Vagina (tissue), 2 donors: Measurements from ENCODE around the gene MYL5. TPM values are rescaled to one million over a fixed set of nuclear protein-coding genes. Genes with fewer than 3 reads are reported as not detected.

ENCODE experiments used
- DNase-seq, 2 donors: peaks; one replicate each; pipeline ENCODE4 v3.0.0-alpha.2; 2017; ENCODE audit errors: extremely low spot score in 2 of 2
- H3K27ac ChIP-seq: fragments of 200-600 bp; sonication (generic); one replicate; pipeline ENCODE4 v1.5.1; 2019
- H3K27me3 ChIP-seq: fragments of 200-600 bp; sonication (generic); one replicate; pipeline ENCODE4 v1.5.1; 2019
- H3K36me3 ChIP-seq, 2 donors: fragments of 200-600 bp; sonication (generic); one replicate each; pipeline ENCODE4 v1.5.1; 2017 to 2019
- H3K4me1 ChIP-seq: fragments of 200-600 bp; sonication (generic); one replicate; pipeline ENCODE4 v1.5.1; 2019
- H3K4me3 ChIP-seq, 2 donors: fragments of 200-600 bp; sonication (generic); 1 replicate in 1 of 2; 2 replicates in 1 of 2; pipeline ENCODE4 v1.5.1; 2016 to 2019
- H3K9me3 ChIP-seq: fragments of 200-600 bp; sonication (generic); one replicate; pipeline ENCODE4 v1.5.1; 2019
- CTCF ChIP-seq, 3 experiments: fragments of 450-650 bp in 2 of 3; fragments of 200-600 bp in 1 of 3; sonication (generic) in 1 of 3; IDR thresholded peaks; one replicate each; pipeline ENCODE4 v1.5.1; 2017 to 2019; ENCODE audit warnings: antibody characterized with exemption in 3 of 3, mild to moderate bottlenecking in 2 of 3, moderate library complexity in 2 of 3
- POLR2A ChIP-seq, 2 donors: fragments of 450-650 bp; IDR thresholded peaks; one replicate each; pipeline ENCODE4 v1.6.1; 2017; ENCODE audit warnings: antibody characterized with exemption in 2 of 2, mild to moderate bottlenecking in 2 of 2, moderate library complexity in 2 of 2
- POLR2AphosphoS5 ChIP-seq, 2 donors: sonication (generic); formaldehyde crosslinking; IDR thresholded peaks; one replicate each; pipeline ENCODE4 v1.9.0; 2017; ENCODE audit warnings: antibody characterized with exemption in 2 of 2, mild to moderate bottlenecking in 2 of 2, low read depth in 1 of 2; ENCODE audit not compliant: insufficient read depth in 1 of 2
- intact Hi-C: fragments of 100-400 bp; cut with DNase I; formaldehyde crosslinking; loops from one replicate; pipeline ENCODE4 v1.15.1; 2023
- total RNA-seq: library from RNA; depleted of rRNA; stranded (reverse); fragments of >200 nt; gene quantifications from one replicate; pipeline ENCODE4 v1.2.3, GENCODE V29; 2016

The MYL5 gene
- total RNA-seq, 1 donor from 2014 or later, result 3.4 TPM

- intact Hi-C loops, result no loop called here
- Histone ChIP-seq H3K4me3 (no peak overlapping the region), H3K36me3 (peaks cover 0 to 6% of the 10 kb centered on the region in 2 donors), H3K9me3 (no peaks in the 10 kb centered on the region), H3K27ac (peak overlapping the region; percentile 60), H3K27me3 (no peaks in the 10 kb centered on the region), H3K4me1 (peaks cover 37% of the 10 kb centered on the region)
- TF ChIP-seq CTCF (IDR thresholded peaks at IDR 0.05), result no peak
- no peak for TF ChIP-seq POLR2A (IDR thresholded peaks at IDR 0.05)
- TF ChIP-seq POLR2AphosphoS5 (IDR thresholded peaks at IDR 0.05; ENCODE audit: insufficient read depth in 1 of 2, low read depth in 1 of 2), result no peak
- DNase-seq, result no peak
Measured at GRCh38 chr4:720111-720860, 45.9 kb downstream of the MYL5 start.

GRCh38 chr4:721261-722168 lies 47.2 kb downstream of the MYL5 start:
- H3K36me3 ChIP-seq, result peaks cover 0 to 6% of the 10 kb centered on the region in 2 donors
- intact Hi-C loops, result no loop called here
- no peak overlapping the region for H3K4me3 ChIP-seq
- DNase-seq, result no peak
- H3K4me1 ChIP-seq, result peaks cover 50% of the 10 kb centered on the region
- no peaks in the 10 kb centered on the region for H3K27me3 ChIP-seq
- TF ChIP-seq POLR2A (IDR thresholded peaks at IDR 0.05), result no peak
- no peak for TF ChIP-seq CTCF (IDR thresholded peaks at IDR 0.05)
- no peak for TF ChIP-seq POLR2AphosphoS5 (IDR thresholded peaks at IDR 0.05; ENCODE audit: insufficient read depth in 1 of 2, low read depth in 1 of 2)
- H3K9me3 ChIP-seq, result no peaks in the 10 kb centered on the region
- H3K27ac ChIP-seq, result peak overlapping the region; percentile 60

GRCh38 chr4:722169-722725 lies 47.9 kb downstream of the MYL5 start:
- H3K27me3 ChIP-seq, result no peaks in the 10 kb centered on the region
- DNase-seq, result no peak
- no peak overlapping the region for H3K27ac ChIP-seq
- H3K4me3 ChIP-seq, result no peak overlapping the region
- intact Hi-C loops, result no loop called here
- H3K9me3 ChIP-seq, result no peaks in the 10 kb centered on the region
- H3K36me3 ChIP-seq, result peaks cover 0 to 6% of the 10 kb centered on the region in 2 donors
- TF ChIP-seq POLR2A (IDR thresholded peaks at IDR 0.05) (no peak), POLR2AphosphoS5 (IDR thresholded peaks at IDR 0.05; ENCODE audit: insufficient read depth in 1 of 2, low read depth in 1 of 2) (no peak), CTCF (IDR thresholded peaks at IDR 0.05) (no peak)
- H3K4me1 ChIP-seq, result peaks cover 55% of the 10 kb centered on the region

GRCh38 chr4:722851-723360 lies 48.6 kb downstream of the MYL5 start:
- no peak overlapping the region for H3K4me3 ChIP-seq
- no peaks in the 10 kb centered on the region for H3K9me3 ChIP-seq
- peaks cover 54% of the 10 kb centered on the region for H3K4me1 ChIP-seq
- no peak overlapping the region for H3K27ac ChIP-seq
- peaks cover 0 to 6% of the 10 kb centered on the region in 2 donors for H3K36me3 ChIP-seq
- intact Hi-C loops, result no loop called here
- no peak for DNase-seq
- TF ChIP-seq POLR2A (IDR thresholded peaks at IDR 0.05) (no peak), CTCF (IDR thresholded peaks at IDR 0.05) (no peak), POLR2AphosphoS5 (IDR thresholded peaks at IDR 0.05; ENCODE audit: insufficient read depth in 1 of 2, low read depth in 1 of 2) (no peak)
- H3K27me3 ChIP-seq, result no peaks in the 10 kb centered on the region
